ENCODE data around the gene HMCES. TPM values are rescaled to one million over a fixed set of nuclear protein-coding genes. Genes with fewer than 3 reads are reported as not detected.
"Not testable (repeated sequence)": the region's sequence is repeated elsewhere in the genome, so short reads cannot be mapped to it uniquely, and the experiment has no call there.

Gene HMCES
- total RNA-seq, 2 donors from 2014 or later: 10.1 to 14.5 TPM

GRCh38 chr3:129327510-129327909 is 48.8 kb downstream of the HMCES start:
- no peak for ATAC-seq
- H3K4me3 ChIP-seq: no peak overlapping the region

GRCh38 chr3:129329858-129330257 is 51.2 kb downstream of the HMCES start:
- intact Hi-C loops (cut with DNase I): no loop called here
- Histone ChIP-seq H3K36me3 (replicated peaks in 1 of 2; ENCODE audit: insufficient read depth in 1 of 2, low read depth in 2 of 2) (no peaks in the 10 kb centered on the region), H3K4me1 (no peaks in the 10 kb centered on the region), H3K4me3 (no peak overlapping the region), H3K27ac (no peak overlapping the region), H3K9me3 (no peaks in the 10 kb centered on the region), H3K27me3 (no peaks in the 10 kb centered on the region)
- TF ChIP-seq POLR2A (IDR thresholded peaks at IDR 0.05) (no peak), CTCF (IDR thresholded peaks at IDR 0.05) (no peak)
- WGBS, 2 donors: 77 to 80% methylated on average over 6 of the region's 6 CpGs
- ATAC-seq (no peak), DNase-seq (no peak)

More at GRCh38 chr3:129327510-129327909, 48.8 kb downstream of the HMCES start:
- no peaks in the 10 kb centered on the region for H3K27me3 ChIP-seq
- H3K4me1 ChIP-seq: no peaks in the 10 kb centered on the region
- H3K9me3 ChIP-seq: no peaks in the 10 kb centered on the region
- no peak for TF ChIP-seq CTCF (IDR thresholded peaks at IDR 0.05)
- H3K27ac ChIP-seq: no peak overlapping the region
- no peak for DNase-seq
- intact Hi-C loops (cut with DNase I): no loop called here
- H3K36me3 ChIP-seq (replicated peaks in 1 of 2; ENCODE audit: insufficient read depth in 1 of 2, low read depth in 2 of 2): no peaks in the 10 kb centered on the region
- WGBS, 2 donors: 90 to 92% methylated on average over 6 of the region's 6 CpGs

GRCh38 chr3:129330409-129330808 is 51.7 kb downstream of the HMCES start:
- 73 to 78% methylated on average over 6 of the region's 6 CpGs for WGBS, 2 donors
- TF ChIP-seq CTCF (IDR thresholded peaks at IDR 0.05) (no peak), POLR2A (IDR thresholded peaks at IDR 0.05) (no peak)

GRCh38 chr3:129333891-129334290 is 55.2 kb downstream of the HMCES start:
- H3K36me3 ChIP-seq (replicated peaks in 1 of 2; ENCODE audit: insufficient read depth in 1 of 2, low read depth in 2 of 2): no peaks in the 10 kb centered on the region
- no peak for DNase-seq
- no peak overlapping the region for H3K4me3 ChIP-seq
- WGBS, 2 donors: 79 to 86% methylated on average over 4 to 5 of the region's 5 CpGs
- H3K27ac ChIP-seq: no peak overlapping the region
- no peak for TF ChIP-seq POLR2A (IDR thresholded peaks at IDR 0.05)
- TF ChIP-seq CTCF (IDR thresholded peaks at IDR 0.05): no peak
- H3K9me3 ChIP-seq: no peaks in the 10 kb centered on the region
- no peaks in the 10 kb centered on the region for H3K4me1 ChIP-seq
- intact Hi-C loops (cut with DNase I): no loop called here
- H3K27me3 ChIP-seq: no peaks in the 10 kb centered on the region
- ATAC-seq: no peak

More at GRCh38 chr3:129330409-129330808, 51.7 kb downstream of the HMCES start:
- intact Hi-C loops (cut with DNase I): no loop called here
- Histone ChIP-seq H3K27ac (no peak overlapping the region), H3K4me1 (no peaks in the 10 kb centered on the region), H3K27me3 (no peaks in the 10 kb centered on the region), H3K4me3 (no peak overlapping the region), H3K9me3 (no peaks in the 10 kb centered on the region), H3K36me3 (replicated peaks in 1 of 2; ENCODE audit: insufficient read depth in 1 of 2, low read depth in 2 of 2) (no peaks in the 10 kb centered on the region)
- ATAC-seq (no peak), DNase-seq (no peak)

GRCh38 chr3:129336093-129336706 is 57.5 kb downstream of the HMCES start:
- no peak overlapping the region for H3K4me3 ChIP-seq
- no peaks in the 10 kb centered on the region for H3K27me3 ChIP-seq
- no peaks in the 10 kb centered on the region for H3K36me3 ChIP-seq (replicated peaks in 1 of 2; ENCODE audit: insufficient read depth in 1 of 2, low read depth in 2 of 2)
- no peak overlapping the region for H3K27ac ChIP-seq
- no peaks in the 10 kb centered on the region for H3K9me3 ChIP-seq
- intact Hi-C loops (cut with DNase I): no loop called here
- no peak for TF ChIP-seq POLR2A (IDR thresholded peaks at IDR 0.05)
- TF ChIP-seq CTCF (IDR thresholded peaks at IDR 0.05): no peak
- no peaks in the 10 kb centered on the region for H3K4me1 ChIP-seq
- no peak for DNase-seq
- ATAC-seq: no peak
- 62 to 83% methylated on average over 6 of the region's 6 CpGs for WGBS, 2 donors

GRCh38 chr3:129337719-129338118 is 59.0 kb downstream of the HMCES start:
- H3K36me3 ChIP-seq (replicated peaks in 1 of 2; ENCODE audit: insufficient read depth in 1 of 2, low read depth in 2 of 2); ATAC-seq; H3K9me3 ChIP-seq; H3K4me1 ChIP-seq; H3K27ac ChIP-seq; intact Hi-C loops (cut with DNase I); H3K4me3 ChIP-seq; DNase-seq; H3K27me3 ChIP-seq: not testable (repeated sequence)
- WGBS, 2 donors: 88 to 98% methylated on average over 3 to 4 of the region's 4 CpGs

GRCh38 chr3:129339186-129339585 is 60.5 kb downstream of the HMCES start:
- H3K9me3 ChIP-seq; ATAC-seq; DNase-seq; intact Hi-C loops (cut with DNase I); H3K4me3 ChIP-seq; H3K27ac ChIP-seq; H3K36me3 ChIP-seq (replicated peaks in 1 of 2; ENCODE audit: insufficient read depth in 1 of 2, low read depth in 2 of 2); H3K27me3 ChIP-seq; H3K4me1 ChIP-seq: not testable (repeated sequence)
- WGBS, 2 donors: 86% methylated on average over 17 of the region's 36 CpGs; no CpG with 5 or more reads in 1 of the 2 donors
